NB4 (cell line): ENCODE measurements around the gene RPL38.

Source experiments
- DNase-seq: peaks from one replicate; pipeline ENCODE4 v3.0.0; 2010; ENCODE audit warnings: low read depth
- H3K4me3 ChIP-seq: one replicate; pipeline ENCODE4 v1.5.1; 2011; ENCODE audit warnings: mild to moderate bottlenecking, low read depth, low read length, moderate library complexity
- CTCF ChIP-seq: IDR thresholded peaks from one replicate; pipeline ENCODE4 v1.5.1; 2012; ENCODE audit warnings: low read depth, low read length
- MYC ChIP-seq: IDR thresholded peaks from 2 replicates; pipeline ENCODE4 v1.6.1; 2011; ENCODE audit warnings: low read depth, low read length
- POLR2A ChIP-seq: IDR thresholded peaks from 2 replicates; pipeline ENCODE4 v1.6.1; 2011; ENCODE audit warnings: mild to moderate bottlenecking; ENCODE audit not compliant: insufficient read length; ENCODE audit errors: extremely low read depth
- TF ChIP-seq, protein P1 (sequence below): IDR thresholded peaks from 2 replicates; pipeline ENCODE4 v1.6.1; 2011; ENCODE audit warnings: low read depth, low read length

The RPL38 gene

GRCh38 chr17:74218436-74218835 is 15.0 kb downstream of the RPL38 start:
- no peak for DNase-seq
- no peak overlapping the region for H3K4me3 ChIP-seq
- TF ChIP-seq POLR2A (no peak), CTCF (no peak), MYC (no peak)
- TF ChIP-seq, protein P1, sequence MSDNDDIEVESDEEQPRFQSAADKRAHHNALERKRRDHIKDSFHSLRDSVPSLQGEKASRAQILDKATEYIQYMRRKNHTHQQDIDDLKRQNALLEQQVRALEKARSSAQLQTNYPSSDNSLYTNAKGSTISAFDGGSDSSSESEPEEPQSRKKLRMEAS = no peak

- DNase-seq = no peak
- no peak for TF ChIP-seq MYC
- TF ChIP-seq POLR2A = no peak
- TF ChIP-seq, protein P1 = no peak
- TF ChIP-seq CTCF = no peak
- H3K4me3 ChIP-seq = no peak overlapping the region
Measured at GRCh38 chr17:74219576-74220133, 16.2 kb downstream of the RPL38 start.

DNA sequence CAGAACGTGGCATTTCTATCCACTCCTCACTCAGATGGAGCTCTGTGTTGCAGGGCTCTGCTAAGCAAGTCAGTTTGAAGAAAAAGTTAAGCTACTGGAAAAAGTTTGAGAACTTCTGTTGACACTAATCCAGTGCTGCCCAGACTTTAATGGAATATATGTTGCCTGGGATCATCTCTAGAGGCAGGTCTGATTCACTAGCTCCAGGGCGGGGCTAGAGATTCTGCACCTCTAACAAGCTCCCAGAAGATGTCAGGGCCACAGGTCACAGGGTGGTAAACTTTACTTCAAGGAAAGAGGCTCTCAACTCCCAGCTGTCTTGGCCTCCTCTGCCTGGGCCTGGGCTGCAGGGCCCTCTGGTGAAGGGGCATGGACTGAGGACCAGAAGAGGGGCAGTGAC is 16.7 kb downstream of the RPL38 start:
- no peak for DNase-seq
- TF ChIP-seq, protein P1 = no peak
- TF ChIP-seq POLR2A (no peak), CTCF (no peak), MYC (no peak)
- H3K4me3 ChIP-seq = no peak overlapping the region

- TF ChIP-seq POLR2A (no peak), CTCF (no peak), MYC (no peak)
- TF ChIP-seq, protein P1 = no peak
- no peak overlapping the region for H3K4me3 ChIP-seq
- DNase-seq = no peak
Measured at GRCh38 chr17:74220946-74221818, 17.7 kb downstream of the RPL38 start.

DNA sequence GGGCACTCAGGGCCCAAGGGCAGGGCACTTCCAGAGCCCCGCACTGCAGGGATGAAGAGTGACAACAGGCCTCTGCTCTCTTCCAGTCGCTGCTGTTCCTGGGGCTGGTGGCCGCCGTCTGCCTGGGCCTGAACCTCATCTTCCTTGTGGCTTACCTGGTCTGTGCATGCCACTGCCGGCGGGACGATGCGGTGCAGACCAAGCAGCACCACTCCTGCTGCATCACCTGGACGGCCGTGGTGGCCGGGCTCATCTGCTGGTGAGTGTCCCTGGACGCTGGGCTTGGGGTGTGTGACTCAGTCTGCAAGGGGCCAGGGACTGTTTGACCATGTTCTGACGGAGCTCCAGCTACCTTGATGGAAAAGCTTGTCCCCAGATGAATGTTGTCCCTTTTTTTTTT is 18.9 kb downstream of the RPL38 start:
- TF ChIP-seq POLR2A (no peak), MYC (no peak), CTCF (no peak)
- TF ChIP-seq, protein P1 = no peak
- no peak overlapping the region for H3K4me3 ChIP-seq
- DNase-seq = no peak
